Measurements from ENCODE around the gene RNF183.

Gene RNF183

GRCh38 chr9:113317777-113318176 lies 14.6 kb upstream of the RNF183 start:
- H3K36me3 ChIP-seq = no peaks in the 10 kb centered on the region
- no peaks in the 10 kb centered on the region for H3K27me3 ChIP-seq
- no peak overlapping the region for H3K4me3 ChIP-seq (ENCODE audit: low read depth in 1 of 2, low read length in 1 of 2)
- H3K4me1 ChIP-seq (ENCODE audit: control insufficient read depth in 1 of 2, insufficient read depth in 1 of 2, low read depth in 1 of 2, low read length in 1 of 2) = no peaks in the 10 kb centered on the region
- H3K9me3 ChIP-seq = no peaks in the 10 kb centered on the region
- H3K27ac ChIP-seq = no peak overlapping the region
- TF ChIP-seq CTCF (IDR thresholded peaks at IDR 0.05) = no peak

- no peak overlapping the region for H3K27ac ChIP-seq
- H3K27me3 ChIP-seq = no peaks in the 10 kb centered on the region
- H3K4me3 ChIP-seq (ENCODE audit: low read depth in 1 of 2, low read length in 1 of 2) = no peak overlapping the region
- no peaks in the 10 kb centered on the region for H3K36me3 ChIP-seq
- H3K9me3 ChIP-seq = no peaks in the 10 kb centered on the region
- no peak for TF ChIP-seq CTCF (IDR thresholded peaks at IDR 0.05)
- H3K4me1 ChIP-seq (ENCODE audit: control insufficient read depth in 1 of 2, insufficient read depth in 1 of 2, low read depth in 1 of 2, low read length in 1 of 2) = no peaks in the 10 kb centered on the region
These were observed 12.9 kb upstream of the RNF183 start for GRCh38 chr9:113316030-113316429.

- no peak overlapping the region for H3K27ac ChIP-seq
- no peaks in the 10 kb centered on the region for H3K36me3 ChIP-seq
- no peak overlapping the region for H3K4me3 ChIP-seq (ENCODE audit: low read depth in 1 of 2, low read length in 1 of 2)
- no peaks in the 10 kb centered on the region for H3K4me1 ChIP-seq (ENCODE audit: control insufficient read depth in 1 of 2, insufficient read depth in 1 of 2, low read depth in 1 of 2, low read length in 1 of 2)
- H3K9me3 ChIP-seq = no peaks in the 10 kb centered on the region
- TF ChIP-seq CTCF (IDR thresholded peaks at IDR 0.05) = no peak
- H3K27me3 ChIP-seq = no peaks in the 10 kb centered on the region
These were observed 12.1 kb upstream of the RNF183 start for GRCh38 chr9:113315231-113315630.

- H3K4me1 ChIP-seq (ENCODE audit: control insufficient read depth in 1 of 2, insufficient read depth in 1 of 2, low read depth in 1 of 2, low read length in 1 of 2) = no peaks in the 10 kb centered on the region
- TF ChIP-seq CTCF (IDR thresholded peaks at IDR 0.05) = no peak
- no peaks in the 10 kb centered on the region for H3K27me3 ChIP-seq
- no peaks in the 10 kb centered on the region for H3K36me3 ChIP-seq
- H3K4me3 ChIP-seq (ENCODE audit: low read depth in 1 of 2, low read length in 1 of 2) = no peak overlapping the region
- no peak overlapping the region for H3K27ac ChIP-seq
- no peaks in the 10 kb centered on the region for H3K9me3 ChIP-seq
These were observed 10.1 kb upstream of the RNF183 start for GRCh38 chr9:113313261-113313660.

GRCh38 chr9:113311961-113312360 lies 8.8 kb upstream of the RNF183 start:
- Histone ChIP-seq H3K4me1 (ENCODE audit: control insufficient read depth in 1 of 2, insufficient read depth in 1 of 2, low read depth in 1 of 2, low read length in 1 of 2) (no peaks in the 10 kb centered on the region), H3K36me3 (no peaks in the 10 kb centered on the region), H3K9me3 (no peaks in the 10 kb centered on the region), H3K4me3 (ENCODE audit: low read depth in 1 of 2, low read length in 1 of 2) (no peak overlapping the region), H3K27me3 (no peaks in the 10 kb centered on the region), H3K27ac (no peak overlapping the region)
- TF ChIP-seq CTCF (IDR thresholded peaks at IDR 0.05) = no peak

GRCh38 chr9:113310538-113310937 lies 7.4 kb upstream of the RNF183 start:
- Histone ChIP-seq H3K4me3 (ENCODE audit: low read depth in 1 of 2, low read length in 1 of 2) (no peak overlapping the region), H3K9me3 (no peaks in the 10 kb centered on the region), H3K4me1 (ENCODE audit: control insufficient read depth in 1 of 2, insufficient read depth in 1 of 2, low read depth in 1 of 2, low read length in 1 of 2) (no peaks in the 10 kb centered on the region), H3K27me3 (no peaks in the 10 kb centered on the region), H3K27ac (no peak overlapping the region), H3K36me3 (no peaks in the 10 kb centered on the region)
- TF ChIP-seq CTCF (IDR thresholded peaks at IDR 0.05) = no peak
